HG02973 (cell line): Measurements from ENCODE around the gene STMP1.

ENCODE experiments used
- ATAC-seq: cut with Tn5 transposase; IDR thresholded peaks from one replicate; pipeline ENCODE4 v1.9.1; 2021; ENCODE audit warnings: moderate library complexity; ENCODE audit not compliant: unreplicated experiment

STMP1 gene

DNA sequence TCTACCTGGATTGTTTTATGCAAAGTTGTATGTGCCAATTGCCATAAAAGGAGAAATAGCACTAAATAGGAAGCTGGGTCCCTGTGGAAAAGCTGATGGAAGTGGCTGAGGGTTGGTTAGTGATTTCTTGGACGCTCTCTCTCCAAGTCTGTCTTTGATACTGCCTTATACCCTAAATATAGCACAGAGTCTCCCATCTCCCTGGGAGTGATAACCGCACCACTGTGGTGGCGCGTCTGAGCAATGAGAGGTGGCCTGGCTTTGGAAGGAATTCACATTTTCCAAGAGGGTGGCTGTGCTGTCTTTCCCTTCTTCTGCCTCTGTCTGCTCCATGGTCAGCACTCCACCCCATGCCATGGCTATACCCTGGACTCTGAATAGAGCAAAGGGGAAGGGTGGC lies 31.2 kb downstream of the STMP1 start:
- ATAC-seq = no peak

DNA sequence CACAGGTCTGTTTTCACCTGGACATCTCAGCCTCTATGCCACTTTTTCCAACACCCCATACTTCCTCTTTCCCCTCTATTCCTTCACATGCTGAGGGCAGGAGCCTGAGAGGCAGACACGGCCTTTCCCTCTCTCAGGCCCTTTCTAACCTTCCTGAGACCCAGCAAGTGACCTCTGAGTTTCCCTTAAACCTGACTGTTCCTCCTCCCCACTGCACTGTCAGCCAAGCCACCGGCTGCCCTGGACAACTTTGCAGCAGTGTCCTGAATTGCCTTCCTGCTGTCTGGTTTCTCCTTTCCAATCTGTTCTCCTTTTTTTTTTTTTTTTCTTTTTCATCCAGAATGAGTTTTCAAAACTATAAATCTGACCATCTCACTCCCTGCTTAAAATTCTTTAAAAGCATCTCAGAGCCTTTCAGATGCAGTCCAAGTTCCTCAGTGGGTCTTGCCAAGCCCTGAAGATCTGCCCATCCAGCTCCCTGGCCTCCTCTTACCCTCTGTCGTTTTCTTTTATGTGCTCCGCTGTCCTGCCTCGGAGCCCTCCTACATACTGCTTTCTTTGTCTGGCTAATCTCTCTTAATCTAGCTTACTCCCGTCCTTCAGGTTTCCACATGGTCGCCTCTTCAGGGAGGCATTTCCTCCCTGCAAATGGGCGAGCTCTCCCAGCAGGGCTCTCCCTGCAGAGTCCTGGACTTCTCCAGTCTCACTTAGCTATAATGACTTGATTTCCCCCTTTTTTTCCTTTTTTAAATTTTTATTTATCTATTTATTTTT lies 35.1 kb downstream of the STMP1 start:
- no peak for ATAC-seq

DNA sequence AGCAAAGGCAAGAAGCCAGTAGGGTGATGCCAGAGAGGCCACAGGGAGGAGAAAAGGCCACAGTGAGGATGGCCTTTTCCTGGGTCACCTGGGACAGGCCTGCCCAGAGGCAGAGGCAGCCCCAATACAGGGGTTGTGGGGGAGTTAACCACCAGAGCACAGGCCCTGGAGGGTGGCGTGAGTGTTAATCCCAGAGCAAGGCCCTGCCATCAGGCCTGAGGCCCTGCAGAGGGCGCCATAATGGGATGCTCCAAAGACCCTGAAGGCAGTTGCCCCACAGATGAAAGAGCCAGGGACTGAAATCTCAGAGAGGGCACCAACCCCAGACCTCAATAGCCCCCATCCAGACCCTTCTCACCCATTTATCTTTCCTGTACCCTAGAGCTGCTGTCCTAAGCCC lies 41.8 kb downstream of the STMP1 start:
- no peak for ATAC-seq

DNA sequence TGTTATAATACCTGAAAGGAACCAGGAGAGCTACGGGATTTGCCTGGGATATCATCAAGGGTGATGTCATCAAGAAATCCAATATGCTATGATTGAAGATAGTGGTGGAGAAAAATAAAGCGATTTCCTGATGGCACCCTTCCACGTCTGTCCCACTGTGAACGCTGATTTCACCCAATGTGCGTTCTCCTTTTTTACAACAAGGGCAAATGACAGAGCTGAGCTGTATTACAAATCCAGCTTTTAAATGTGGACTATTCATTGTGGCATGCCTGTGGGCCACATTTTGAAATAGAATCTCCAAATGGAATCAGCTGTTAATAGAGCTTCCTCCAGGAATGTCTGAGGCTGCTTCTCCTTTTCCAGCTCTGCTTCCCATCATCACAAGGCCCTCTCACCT lies 42.4 kb downstream of the STMP1 start:
- no peak for ATAC-seq

DNA sequence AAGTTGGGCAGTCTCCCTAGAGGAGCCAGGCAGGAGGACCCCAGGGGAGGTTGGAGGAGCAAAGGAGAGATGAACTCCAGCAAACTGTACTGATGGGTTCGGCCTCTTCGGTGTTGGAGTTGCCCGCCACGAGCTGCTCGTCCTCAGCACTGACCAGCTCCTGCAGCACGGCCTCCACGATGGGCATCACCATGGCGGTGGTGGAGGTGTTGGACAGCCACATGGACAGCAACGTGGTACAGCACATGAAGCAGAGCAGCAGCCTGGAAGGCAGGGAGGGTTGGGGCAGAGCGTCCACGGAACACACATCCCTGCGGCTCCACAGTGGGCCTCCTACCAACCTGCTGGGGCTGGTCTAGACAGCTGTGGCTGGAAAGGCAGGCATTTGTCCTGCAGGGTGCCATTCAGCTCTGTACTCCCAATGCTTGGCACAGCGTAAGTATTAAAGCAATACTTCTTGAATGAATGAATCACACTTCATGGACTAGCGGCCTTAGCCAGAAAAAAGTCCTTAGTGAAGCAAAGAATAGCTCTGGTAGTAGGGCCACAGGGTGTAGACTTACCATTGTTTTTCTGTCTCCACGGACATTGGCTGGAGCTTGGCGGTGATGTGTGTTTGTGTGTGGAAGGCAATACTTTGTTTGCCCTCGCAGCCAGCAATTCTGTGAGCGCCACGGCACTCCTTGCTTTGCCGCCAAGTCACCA lies 43.9 kb downstream of the STMP1 start:
- ATAC-seq = no peak

DNA sequence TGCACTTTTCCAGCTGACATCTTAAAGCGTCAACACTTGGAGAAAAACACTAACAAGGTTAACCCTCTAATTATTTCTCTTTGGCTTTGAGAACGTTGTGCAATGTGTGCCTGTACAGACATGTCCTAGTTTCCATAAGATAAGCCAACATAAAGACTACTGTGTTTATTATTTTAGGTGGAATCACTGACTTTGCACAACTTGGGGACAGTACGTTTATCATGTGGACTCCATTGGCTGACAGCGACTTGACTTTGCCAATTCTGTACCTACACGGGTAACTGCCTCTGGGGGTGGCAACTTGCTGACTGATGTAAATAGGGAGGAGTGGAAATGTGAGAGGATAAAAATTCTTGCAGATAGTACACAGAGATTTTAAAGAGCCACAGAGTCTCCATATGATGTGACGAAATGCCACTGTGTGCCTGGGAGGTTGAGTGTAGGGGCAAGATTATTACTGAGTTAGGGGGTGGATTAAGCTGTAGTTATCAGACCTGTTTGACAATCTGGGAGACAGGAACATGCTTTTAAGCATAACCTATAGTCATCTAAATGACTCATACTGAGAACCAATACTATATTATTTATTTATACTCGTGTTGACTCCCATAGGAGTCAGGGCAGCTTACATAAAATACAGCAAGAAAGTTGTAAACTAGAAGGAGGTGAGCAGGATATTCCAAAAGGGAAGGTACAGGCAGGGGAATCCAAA lies 44.7 kb downstream of the STMP1 start:
- ATAC-seq = no peak

DNA sequence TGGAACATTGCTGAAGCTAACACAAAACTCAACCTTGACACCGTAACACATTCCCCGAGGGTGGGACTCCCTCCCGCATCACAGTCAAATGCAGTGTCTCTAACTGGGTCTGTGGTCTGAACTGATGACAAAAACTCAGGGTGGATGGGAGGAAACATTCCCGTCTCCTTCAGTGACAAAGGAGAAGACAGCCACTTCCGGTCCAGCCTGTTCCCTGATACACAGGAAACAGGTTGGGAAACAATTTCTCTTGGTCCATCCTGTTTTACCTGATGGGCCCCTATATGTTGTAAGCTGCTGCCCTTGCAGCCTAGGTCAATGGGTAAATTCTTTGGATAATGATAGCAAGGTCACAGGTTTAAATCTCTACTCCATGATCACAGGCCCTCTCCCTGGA lies 45.3 kb downstream of the STMP1 start:
- ATAC-seq = no peak

DNA sequence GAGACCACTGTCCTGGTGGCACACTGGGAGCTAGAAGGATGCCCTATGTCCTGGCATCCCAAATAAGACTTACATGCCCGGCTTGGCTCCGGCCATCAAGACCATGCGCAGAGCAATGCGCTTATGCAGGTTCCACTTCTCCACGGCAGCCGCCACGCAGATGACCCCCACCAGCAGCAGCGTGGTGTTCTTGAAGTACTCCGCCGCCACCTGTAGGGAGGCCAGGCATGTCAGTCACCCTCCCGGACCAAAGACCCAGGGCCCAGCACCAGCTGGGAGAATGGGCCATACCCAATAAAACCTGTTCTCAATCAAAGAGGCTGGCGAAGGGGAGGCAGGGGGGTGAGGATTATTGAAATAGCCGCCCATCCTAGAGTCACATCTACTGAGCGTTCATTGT lies 45.7 kb downstream of the STMP1 start:
- no peak for ATAC-seq

DNA sequence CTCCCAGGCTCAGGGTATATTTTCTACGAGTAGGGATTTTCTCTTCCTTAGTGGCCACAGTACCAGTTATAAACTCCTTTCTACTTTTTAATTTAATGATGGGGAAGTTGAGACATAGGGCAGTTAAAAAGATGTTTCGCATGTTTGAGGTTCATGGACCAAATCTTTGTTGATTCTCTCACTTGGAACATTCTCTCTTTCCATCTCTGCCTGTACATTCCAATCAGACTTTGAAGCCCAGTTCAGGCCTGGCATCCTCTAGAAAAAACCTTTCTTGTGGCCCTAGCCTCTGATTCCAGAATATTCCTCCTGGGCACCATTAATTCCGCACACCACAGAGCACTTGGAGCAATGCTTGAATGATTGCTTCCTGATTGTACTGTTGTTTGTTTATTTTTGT lies 47.2 kb downstream of the STMP1 start:
- no peak for ATAC-seq

DNA sequence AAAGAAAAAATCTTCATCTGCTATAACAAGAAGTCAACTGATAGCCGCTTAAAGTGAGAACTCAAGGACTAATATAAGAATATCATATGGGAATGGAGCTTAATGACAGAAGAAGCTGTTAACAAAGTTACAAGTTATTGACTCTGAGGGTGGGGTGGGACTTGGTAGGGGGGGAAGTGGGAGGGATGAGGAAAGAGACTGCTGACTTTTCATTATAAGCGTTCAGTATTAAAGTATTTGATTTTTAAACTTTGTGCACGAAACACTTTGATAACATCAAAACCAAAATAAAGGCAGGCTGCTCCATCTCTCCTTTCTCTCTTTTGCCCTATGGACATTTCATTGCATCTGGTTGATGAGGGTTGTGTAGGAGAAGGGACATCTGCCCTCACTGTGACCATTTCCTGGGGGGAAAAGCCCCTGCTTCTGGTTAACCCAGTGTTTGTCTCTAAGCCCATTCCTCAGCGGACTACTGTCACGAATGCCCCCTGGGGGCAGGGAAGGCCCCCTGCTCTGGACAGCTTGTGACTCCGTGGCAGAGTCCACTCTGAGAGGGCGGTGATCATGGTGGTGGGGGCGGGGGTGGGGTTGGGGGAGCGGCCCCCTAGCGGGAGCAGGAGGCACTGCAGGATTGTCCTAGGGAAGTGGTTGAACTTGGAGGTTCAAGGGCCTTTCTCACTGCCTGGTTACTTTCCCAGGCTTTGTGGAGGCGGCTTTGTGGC lies 48.3 kb downstream of the STMP1 start:
- no peak for ATAC-seq

DNA sequence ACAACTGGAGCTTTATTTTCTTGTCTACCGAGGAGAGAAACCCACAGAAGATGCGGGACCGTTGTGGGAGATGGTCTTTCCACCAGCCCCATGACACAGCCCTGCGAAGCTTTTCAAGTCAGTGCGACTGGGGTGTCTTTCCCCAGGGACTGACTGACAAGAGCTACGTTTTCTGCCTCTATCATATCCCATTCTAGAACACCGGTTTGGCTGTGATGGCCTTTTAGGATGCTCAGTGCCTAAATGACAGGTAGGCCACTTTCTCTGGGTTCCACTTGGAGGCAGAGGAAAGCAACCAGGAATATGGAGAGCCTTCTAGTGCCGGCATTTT lies 48.8 kb downstream of the STMP1 start:
- no peak for ATAC-seq

DNA sequence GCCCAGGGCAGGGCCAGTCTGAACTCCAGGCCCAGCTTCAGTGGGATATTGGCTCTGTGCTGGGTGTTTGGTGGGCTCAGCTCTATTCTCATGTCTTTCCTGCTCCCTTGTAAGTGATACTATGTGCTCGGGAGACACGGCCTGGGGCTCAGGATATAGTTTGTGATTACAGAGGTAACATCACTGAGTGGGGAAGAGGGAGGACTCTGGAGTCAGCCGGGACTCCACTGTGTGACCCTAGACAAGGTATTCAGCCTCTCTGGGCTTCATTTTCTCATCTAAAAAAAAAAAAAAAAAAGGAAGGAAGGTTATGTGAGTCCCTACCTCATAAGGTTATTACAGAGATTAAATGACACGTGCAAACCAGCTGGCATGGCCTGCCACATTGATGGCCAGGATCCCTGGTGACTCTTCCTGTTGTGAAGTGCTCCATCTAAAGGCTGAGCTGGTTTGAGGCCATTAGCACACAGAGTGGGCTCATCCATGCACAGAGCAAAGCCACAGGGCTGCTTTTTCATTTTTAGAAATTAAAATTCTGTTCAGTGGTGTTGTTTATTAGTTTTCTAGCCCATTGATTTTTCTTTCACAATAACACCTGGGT lies 50.0 kb downstream of the STMP1 start:
- no peak for ATAC-seq

DNA sequence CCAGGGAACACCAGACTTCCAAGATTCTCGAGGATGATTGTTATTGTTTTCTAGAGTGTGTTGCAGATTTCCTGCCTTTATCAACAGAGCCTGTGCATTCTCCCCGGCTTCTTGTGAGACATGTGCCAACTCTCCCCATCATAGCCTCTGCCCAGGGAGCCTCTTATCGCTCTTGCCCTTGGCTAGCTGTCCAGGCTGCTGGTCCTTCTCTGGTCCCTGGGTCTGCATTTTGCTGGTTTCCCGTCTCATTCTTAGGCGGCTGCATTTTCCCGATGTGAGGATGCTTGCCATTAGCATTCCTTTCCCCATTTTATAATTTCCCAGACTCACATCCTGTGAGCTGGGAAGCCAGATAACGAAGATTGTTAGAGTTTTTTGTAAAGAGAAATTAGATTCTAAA lies 50.5 kb downstream of the STMP1 start:
- no peak for ATAC-seq

DNA sequence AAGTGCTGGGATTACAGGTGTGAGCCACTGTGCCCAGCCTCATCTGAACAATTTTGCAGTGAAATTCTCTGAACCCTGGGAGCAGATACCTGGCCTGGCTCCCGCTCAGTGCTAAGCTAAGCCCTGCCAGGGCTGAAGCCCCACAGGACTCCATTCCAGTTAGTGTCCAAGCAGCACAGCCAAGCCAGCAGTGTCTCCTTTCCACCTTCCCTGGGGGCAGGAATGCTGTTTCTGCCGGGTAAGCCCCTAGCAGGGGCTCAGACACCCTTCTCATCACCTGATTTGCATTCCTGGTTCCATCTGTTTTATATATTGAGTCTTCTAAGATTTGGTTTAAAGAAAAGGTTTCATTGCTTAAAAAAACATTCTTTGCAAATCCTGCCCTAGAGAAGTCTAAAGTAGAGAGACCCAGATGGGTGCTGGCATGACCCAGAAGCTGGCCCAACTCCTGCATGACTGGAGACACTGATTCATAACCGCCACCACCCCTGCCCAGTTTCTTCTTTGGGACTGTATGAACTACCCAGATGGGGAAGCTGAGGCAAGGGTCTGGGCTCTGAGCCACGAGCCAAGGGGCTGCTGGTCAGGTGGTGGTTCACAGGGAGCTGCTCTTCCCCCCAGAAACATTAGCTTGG lies 51.6 kb downstream of the STMP1 start:
- ATAC-seq = no peak

DNA sequence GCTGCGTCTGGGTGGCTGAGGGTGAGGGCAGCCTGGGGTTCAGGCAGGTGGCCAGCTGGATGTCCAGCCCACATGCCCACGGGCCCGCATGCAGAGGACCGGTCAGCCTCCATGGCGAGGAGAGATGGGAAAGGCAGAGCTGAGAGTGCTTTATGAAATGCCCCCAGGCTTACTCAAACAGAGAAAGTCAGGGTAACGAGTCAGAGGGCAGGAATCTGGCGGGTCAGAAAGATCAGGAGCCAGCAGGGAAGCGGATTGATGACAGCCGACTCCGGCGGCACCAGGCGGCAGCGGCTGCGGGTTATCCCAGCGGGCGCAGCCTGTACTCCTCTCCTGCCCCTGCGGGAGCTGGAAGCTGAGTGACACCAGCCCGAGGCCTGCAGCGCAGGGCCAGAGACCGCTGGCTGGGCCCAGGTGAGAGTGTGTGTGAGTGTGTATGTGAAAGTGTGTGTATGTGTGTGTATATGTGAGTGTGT lies 52.3 kb downstream of the STMP1 start:
- ATAC-seq = no peak

DNA sequence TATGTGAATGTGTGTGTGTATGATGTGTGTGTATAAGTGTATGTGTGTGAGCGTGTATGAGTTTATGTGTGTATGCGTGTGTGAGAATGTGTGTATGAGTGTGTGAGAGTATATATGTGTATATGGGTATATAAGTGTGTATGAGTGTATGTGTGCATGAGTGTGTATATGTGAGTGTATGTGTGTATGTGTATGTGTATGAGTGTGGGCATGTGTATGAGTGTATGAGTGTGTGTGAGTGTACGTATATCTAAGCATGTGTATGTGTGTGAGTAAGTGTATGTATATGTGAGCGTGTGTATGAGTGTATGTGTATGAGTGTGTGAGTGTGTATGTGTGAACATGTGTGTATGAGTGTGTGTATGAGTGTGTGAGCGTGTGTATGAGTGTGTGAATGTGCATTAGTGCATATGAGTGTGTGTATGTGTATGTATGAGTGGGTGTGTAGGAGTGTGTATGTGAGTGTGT lies 52.8 kb downstream of the STMP1 start:
- ATAC-seq = no peak

DNA sequence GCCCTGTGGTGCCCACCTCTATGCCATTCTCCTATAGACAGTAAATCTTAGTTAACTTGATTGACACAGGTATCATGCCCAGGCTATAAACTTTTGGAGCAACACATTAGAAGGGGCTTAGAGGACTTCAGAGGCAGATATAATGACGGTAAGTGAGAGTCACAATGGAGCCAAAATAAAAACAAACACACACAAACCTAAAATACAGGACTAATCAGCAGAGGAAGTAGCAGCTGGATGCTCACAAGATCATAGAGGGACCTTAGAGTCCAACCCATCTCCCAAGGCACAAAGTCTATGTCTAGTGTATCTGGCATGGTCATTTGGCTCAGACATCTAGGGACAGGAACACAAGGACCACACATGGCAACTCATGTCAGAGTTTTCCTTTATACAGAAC lies 53.4 kb downstream of the STMP1 start:
- ATAC-seq = no peak

DNA sequence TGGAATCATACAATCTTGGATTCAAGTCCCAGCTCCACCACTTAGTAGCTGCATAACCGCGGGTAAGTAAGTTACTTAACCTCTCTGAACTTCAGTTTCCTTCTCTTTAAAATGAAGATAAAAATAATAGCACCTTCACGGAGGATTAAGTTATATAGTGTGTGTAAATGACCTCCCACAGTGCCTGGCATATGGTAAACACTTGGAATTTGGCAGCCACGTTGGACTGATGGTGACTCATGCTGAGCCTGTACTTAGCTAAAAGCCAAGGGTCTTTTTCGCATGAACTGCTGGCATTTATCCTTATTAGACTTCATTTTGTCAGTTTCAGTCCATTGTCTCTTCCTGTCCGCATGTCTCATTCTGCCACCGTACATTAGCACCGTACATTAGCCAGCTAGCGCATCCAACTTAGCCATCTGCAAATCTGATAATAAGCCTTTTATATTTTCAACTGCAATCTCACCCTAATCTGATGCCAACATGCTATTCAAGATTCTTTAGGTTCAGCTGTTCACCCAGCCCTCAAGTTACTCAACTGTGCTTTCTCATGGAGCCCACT lies 54.4 kb downstream of the STMP1 start:
- ATAC-seq = no peak

DNA sequence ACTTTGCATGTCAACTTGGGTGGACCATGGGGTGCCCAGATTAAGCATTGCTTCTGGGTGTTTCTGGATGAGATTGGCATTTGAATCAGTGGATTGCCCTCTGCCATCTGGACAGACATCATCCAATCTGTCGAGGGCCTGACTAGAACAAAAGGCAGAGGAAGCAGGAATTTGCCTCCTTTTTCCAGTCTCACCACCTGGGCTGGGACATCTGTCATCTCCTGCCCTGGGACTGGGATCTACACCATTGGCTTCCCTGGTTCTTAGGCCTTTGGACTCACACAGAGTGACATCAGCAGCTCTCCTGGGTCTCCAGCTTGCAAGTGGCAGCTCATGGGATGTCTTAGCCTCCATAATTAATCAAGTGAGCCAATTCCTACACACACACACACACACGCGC lies 55.4 kb downstream of the STMP1 start:
- ATAC-seq = no peak

DNA sequence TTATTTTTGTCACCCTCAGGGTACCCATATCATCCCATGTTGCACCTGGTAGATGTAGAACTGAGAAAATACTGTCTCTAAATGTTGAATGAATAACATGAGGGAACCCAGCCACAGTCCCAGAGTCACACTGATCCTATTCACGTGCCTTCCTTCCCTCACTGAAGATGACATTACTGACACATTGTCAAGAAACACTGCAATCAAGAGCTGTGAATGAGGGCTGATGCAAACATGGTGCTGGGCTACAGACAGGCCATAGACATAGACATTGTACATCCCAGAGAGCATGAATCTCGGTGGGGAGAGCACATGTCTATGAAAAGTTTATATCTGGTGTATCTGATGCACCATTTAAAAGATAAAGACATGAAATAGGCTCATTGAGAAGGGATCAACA lies 55.9 kb downstream of the STMP1 start:
- no peak for ATAC-seq
